Thyroid gland (tissue), 4 donors: ENCODE data around the gene UBAC1.

Source experiments
- POLR2A ChIP-seq, 2 donors: fragments of 450-650 bp; IDR thresholded peaks; one replicate each; pipeline ENCODE4 v1.6.1; 2017; ENCODE audit warnings: antibody characterized with exemption in 2 of 2, mild to moderate bottlenecking in 2 of 2, moderate library complexity in 1 of 2
- TF ChIP-seq, protein P1 (sequence below), 6 experiments: fragments of 200-600 bp in 3 of 6; fragments of 450-650 bp in 3 of 6; sonication (generic) in 3 of 6; IDR thresholded peaks; one replicate each; pipeline ENCODE4 v1.5.1; 2016 to 2019; ENCODE audit warnings: antibody characterized with exemption in 6 of 6, mild to moderate bottlenecking in 2 of 6, inconsistent platforms in 1 of 6, moderate library complexity in 1 of 6

DNA sequence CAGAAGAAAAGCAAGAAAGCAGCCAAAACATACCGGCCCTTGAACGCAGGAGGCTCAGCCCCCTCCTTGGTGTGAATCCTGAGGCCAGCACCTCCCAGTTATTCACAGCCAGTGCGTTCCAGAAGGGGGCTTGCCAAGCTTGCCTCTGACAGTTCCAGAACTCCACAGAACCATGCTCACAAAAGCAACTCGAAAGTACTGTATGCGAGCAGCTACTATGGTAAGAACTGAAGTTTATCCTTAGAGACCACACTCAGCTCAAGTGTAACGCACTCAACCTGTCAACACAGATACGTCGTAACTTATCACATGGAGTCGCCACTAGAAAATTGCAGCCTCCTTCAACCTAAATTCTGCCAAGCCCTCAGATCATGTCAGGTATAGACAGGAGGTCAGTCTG is 1.4 kb downstream of the UBAC1 start:
- TF ChIP-seq, protein P1, sequence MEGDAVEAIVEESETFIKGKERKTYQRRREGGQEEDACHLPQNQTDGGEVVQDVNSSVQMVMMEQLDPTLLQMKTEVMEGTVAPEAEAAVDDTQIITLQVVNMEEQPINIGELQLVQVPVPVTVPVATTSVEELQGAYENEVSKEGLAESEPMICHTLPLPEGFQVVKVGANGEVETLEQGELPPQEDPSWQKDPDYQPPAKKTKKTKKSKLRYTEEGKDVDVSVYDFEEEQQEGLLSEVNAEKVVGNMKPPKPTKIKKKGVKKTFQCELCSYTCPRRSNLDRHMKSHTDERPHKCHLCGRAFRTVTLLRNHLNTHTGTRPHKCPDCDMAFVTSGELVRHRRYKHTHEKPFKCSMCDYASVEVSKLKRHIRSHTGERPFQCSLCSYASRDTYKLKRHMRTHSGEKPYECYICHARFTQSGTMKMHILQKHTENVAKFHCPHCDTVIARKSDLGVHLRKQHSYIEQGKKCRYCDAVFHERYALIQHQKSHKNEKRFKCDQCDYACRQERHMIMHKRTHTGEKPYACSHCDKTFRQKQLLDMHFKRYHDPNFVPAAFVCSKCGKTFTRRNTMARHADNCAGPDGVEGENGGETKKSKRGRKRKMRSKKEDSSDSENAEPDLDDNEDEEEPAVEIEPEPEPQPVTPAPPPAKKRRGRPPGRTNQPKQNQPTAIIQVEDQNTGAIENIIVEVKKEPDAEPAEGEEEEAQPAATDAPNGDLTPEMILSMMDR (IDR thresholded peaks at IDR 0.05): no peak
- TF ChIP-seq POLR2A (IDR thresholded peaks at IDR 0.05): no peak
